NCI-H1092 treated with DMSO at 0.1 percent for 48 hours (cell line): Measurements from ENCODE around the gene TOMM6.

Source experiments
- DNase-seq: peaks from one replicate; lab custom pipeline; 2025; lab: John Stamatoyannopoulos, UW

Gene TOMM6

DNA sequence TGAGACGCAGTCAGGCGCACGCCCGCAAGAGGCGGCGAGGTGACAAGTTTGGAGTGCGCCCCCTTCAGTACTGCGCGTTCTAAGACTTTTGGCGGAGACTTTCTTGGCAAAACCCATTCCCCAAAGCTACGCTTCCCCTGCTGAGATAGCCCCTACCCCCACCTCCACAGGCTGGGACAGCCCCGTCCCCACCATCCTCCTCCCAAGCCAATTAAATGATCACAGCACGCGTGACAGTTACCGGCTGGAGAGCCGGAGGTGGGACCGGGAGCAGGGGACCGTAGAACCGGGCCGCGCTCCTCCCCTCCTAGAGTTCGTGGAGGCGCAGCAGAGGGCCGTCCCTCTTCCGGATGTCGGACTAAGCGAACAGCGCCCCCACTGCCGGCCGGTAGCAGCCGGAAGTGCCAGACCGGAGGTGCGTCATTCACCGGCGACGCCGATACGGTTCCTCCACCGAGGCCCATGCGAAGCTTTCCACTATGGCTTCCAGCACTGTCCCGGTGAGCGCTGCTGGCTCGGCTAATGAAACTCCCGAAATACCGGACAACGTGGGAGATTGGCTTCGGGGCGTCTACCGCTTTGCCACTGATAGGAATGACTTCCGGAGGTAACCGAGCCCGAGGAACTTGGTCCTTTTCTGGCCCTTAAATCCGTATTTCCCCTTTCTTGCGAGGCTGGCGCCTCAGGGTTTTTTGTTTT, at the start of gene TOMM6:
TSS of gene TOMM6 (plus strand) at position 476 of the 699 bp plus-strand sequence. CDS start at position 480, 4 bp downstream.
- DNase-seq = peak; percentile 92

DNA sequence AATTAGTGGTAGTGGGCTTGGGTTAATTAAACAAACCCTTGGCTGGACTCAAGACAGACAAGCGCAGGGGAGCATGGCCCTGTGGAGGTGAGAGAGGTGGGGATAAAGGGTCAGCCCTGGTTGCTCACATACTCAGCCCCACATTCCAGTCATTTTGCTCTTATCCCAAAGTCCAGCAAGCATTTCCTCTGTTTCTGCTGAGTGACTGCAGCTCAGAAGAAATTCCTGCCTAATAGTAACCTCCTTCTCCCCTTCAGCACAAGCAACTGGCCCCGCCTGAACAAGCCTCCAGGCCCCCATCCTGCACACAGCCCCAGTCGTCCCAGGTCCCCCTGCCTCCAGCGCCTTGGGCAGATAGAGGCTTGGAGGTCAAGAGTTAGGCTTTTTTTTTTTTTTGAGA, 48.5 kb upstream of the TOMM6 start:
- no peak for DNase-seq

DNA sequence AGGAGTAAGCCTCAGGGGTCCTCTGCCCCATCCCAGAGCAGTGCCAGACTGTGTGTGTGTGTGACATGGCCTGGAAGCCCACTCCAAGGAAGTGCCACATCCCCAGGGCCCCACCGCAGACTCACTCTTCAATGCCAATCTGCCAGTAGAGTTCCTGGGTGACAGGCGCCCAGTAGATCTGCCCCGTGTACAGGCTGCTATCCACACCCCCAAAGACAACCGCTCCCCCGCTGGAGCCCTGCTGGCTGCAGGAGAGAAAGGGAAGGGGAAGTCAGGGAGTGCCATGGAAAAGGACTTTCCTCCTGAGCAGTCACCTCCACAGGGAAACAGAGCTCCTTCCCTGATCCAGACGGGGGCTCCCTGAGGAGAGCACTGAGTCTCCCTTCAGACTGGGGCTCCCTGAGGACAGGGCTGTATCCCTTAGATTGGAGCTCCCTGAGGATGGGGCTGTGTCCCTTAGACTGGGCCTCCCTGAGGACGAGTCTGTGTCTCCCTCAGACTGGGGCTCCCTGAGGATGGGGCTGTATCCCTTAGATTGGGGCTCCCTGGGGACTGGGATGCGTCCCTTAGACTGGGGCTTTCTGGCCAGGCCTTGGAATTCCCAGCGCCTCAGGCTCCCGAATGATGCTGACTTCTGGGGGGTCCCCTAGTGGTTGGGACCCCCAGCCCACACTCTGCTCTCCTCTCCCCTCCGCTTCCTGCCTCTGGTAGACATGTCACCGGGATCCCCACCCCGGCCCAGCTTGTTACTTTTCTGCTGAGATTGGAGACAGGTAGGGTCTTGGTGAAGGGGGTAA, 46.9 kb upstream of the TOMM6 start:
- DNase-seq = no peak

DNA sequence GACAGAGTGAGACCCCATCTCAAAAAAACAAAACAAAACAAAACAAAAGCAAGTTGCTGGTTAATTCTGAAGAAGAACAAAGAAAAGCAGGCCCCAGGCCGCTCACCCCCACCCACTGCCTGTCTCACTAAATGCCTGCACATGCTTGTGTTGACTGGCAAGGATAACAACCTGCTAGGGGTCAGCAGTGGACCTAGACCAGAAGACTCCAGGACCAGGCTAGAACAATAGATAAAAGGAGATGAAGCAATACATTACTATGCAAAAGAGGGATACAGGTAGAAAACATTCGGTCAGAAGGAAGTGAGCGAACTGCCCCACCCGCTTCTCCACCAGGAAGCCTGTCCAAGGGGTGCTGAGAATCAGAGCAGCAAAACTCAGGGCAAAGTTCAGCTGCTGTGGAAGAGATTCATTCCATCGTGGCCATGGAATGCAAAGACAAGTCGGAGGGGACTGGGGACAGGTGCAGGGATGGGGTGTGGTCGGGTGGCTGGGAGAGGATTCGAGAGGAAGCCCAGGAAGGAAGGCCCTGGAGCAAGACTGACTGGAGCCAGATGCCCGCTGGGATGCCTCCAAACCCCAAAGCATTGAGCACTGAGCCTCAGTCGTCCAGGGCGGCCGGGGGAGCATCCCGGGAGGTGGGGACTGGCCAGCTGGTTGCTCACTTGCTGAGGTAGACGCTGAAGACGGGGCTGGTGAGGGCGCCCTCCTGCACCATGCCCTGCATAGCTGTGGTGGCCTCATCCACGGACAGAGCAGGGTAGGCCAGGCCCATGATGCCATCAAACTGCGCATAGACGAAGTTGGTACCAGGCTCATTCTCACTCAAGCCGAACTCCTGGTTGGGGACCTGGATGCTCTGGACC, 45.6 kb upstream of the TOMM6 start:
- DNase-seq = no peak

DNA sequence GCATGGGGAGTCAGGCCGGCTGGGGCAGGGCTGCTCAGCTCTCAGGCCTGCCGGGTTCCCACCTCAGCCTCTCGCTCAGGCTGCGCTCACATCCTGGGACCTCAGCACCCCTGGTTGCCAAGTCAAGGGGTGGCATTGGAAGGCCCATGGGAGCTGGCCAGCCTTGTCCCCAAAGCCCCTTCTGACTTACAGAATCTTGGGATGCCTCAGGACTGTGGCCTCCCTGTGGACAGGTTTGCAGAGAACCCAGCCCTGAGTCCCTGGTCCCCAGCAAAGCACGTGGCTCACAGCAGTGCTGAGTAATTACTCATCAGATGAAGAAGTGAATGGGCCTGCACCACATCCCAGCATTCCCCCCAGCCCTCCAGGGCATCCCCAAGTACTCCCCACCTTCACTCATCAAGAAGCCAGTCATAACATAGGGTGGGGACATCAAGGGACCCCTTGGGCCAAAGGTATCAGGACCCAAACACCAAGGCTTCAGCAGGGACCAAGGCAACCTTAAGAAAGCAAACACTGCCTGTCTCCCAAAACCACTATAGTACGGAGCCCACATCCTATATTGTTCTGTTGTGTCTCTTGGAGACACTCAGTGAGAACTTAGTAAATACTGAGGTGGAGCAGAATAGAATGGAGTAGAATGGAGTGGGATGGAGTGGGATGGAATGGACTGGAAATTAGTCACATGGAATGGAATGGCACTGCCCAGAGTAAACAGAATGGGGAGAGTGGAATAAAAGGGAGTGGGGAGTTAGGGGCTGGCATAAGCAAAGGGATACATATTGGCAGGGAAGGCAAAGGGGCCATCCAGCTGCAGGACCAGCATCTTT, 43.9 kb upstream of the TOMM6 start:
- no peak for DNase-seq

DNA sequence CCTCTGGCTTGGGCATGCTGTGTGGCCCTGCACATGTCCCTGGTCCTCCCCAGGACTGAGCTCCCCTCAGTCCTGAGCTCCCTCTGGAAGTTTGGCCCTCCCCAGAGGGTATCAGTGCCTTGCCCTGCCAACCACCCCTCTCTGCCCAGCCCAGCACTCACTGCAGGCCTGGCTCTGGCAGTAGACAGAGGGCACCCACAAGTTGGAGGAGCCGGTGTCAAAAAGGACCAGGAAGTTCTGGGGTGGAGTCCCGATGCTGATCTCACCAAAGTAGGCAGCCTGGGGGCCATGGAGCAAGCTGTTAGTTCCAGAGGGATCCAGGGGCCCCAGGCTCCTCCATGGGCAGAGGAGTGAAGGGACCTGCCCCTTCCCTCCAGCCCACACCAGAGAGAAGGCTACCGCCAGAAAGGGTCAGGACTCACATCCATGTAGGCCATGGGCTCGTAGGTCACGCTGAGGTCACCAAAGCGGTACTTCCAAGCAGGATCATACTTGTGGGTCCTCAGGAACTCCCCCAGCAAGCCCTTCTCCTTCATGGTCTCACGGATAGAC, 43.2 kb upstream of the TOMM6 start:
- DNase-seq = no peak

DNA sequence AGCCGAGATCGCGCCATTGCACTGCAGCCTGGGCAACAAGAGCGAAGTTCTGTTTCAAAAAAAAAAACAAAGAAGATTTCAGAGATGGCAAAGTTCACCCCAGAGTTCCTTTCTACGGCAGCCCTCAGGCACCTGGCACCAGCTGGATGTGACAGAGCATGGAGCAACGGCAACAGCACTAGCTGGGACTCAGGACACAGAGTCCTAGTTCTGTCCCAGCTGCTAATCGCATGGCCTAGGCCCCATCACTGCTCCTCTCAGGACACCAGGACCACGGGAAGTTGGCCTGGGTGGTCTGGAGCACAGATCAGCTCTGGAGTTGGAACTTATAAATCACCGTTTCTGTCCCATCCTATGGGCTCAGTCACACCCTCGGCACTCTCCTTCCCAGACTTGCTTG, 41.4 kb upstream of the TOMM6 start:
- DNase-seq = no peak

DNA sequence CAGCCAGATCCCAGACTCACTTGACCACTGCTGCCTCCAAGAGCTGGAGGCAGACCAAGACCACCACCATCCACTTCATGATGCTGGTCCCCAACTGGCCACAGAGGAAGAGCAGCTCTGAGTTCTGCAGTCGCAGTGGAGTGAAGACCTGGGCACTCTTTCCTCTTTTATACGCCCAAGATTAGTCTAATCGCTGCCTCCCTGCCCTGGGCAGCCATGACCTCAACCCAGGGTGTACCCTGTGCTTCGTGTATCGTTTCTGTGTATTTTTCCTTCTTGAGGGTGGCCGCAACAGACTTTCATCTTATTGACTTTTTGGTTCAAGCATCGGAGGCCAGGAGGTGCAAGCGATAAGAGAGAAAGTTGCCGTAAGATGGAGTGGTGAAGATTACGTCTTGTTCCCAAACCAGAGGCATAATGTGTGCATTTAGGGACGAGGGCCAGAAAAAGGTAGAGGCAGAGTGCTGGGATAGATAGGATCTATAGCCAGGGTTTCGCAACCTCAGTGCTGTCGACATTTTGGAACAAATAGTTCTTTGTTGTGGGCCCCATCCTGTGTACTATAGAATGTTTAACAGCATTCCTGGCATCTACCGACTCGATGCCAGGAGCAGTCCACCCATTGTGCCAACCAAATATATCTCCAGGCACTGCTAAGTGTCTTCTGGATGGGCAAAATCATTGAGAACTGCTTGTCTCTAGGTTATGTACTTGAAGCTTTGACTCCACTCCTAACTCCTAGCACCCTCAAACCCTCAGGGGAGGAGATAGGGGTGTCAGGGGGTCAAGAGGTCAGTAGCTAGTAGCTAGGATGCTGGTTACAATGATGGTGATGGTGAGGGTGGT, 40.0 kb upstream of the TOMM6 start, which contains the start of gene PGC:
TSS of gene PGC (minus strand) at position 142 of the 846 bp plus-strand sequence. CDS start at position 79, 63 bp downstream.
- DNase-seq = no peak

DNA sequence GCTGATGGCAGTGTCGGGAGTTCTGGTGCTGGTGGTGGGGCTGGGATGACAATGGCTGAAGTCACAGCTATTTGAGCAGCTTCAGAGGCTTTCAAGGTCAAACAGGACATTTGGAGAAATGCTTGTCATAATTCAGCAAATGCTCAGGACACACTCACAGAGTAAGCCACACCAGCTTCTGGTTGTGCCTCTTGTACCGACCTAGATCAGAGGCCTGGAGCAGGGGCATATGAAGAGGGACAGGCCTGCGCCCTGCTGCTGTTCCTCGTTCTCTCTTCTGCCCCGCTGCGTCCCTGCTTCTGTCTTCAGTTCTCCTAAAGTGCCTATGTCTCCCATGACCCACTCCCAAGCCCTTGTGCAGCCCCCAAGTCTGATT, 39.4 kb upstream of the TOMM6 start:
- DNase-seq = no peak

DNA sequence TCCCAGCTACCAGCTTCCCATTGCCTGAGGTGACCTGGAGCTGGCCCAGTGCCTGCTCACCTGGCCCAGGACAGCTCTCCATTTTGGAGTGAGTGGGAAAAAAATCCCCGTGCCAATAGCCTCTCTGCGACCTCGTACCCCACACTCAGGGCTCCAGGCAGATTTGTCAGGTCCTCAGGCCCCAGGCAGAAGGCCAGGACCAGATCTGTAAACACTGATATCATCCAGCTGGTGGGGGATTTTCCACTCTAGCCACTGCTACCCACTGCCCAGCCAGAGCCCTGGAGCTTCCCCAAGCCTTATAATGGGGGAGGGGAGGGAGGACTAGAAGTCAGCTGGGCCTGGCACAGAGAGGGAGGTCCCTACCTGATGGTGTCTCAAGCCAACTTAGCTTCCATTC, 39.0 kb upstream of the TOMM6 start:
- no peak for DNase-seq

DNA sequence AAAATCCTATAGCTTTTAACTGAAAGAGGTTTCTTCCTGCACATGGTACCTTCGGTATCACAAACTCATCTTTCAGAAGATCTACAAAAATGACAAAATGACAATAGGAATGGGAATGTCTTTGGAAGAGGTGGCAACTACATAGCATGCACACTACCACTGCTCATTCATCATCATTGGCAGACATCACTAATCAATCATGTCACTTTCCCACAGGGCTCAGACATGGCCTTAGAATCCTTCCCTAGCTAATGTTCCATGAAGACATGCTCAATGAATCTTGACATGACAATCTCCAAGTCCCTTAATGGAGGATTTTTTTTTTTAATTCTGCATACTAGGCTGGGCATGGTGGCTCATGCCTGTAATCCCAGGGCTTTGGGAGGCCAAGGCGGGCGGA, 37.1 kb upstream of the TOMM6 start:
- DNase-seq = no peak

DNA sequence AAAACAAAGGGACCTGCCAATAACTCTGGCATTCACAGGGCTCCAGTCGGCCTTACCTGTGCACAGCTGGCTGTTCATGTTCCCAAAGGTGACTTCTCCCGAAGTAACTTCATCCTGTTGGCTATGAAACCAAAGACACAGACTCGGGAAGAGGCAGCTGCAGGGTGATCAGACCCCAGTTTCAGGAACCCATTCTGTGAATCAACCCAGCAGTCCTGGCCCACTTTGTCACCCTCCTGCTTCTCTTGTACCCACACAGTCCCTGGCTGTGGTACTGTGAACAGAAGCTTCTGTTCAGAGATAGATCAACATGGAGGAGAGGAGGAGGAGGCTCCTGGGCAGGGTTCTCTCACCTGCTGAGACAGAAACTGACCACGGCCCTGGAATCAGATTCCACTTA, 31.6 kb upstream of the TOMM6 start:
- no peak for DNase-seq

DNA sequence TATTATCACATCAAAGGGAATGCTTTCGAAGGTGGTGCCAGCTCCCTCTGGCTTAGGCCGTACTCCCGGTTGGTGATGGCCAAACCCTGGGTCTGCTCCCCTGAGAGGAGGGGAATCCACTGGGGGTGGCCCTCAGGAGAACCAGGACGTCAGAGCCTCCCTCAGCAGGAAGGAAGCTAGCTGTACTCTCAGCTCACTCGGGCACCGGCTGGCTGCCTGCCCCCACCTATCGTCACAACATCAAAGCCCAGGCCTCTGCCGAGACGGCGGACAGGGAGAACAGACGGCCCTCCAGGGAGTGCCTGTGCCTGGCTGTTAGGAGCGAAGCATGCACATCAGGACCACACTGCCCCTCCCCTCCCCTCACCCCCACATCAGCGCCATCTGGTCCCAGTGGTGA, 31.1 kb upstream of the TOMM6 start:
- no peak for DNase-seq

DNA sequence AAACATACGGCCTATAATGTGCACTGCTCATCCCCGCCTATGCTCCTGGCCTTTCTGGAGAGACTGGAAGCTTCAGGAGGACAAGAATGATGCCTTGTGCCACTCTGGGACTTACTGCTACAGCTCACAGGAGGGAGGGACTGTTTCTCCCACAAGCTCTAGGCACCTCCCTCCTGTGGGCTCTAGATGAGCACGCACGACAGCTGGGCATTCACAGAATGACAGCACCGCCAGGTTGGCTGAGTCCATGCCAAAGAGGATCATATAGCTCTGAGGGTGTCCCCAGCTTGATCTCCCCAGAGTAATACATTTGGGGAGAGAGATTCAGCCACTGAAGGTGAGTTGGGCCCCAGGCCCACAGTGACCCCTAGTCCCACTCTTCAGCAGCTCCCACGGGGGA, 30.2 kb upstream of the TOMM6 start:
- no peak for DNase-seq

DNA sequence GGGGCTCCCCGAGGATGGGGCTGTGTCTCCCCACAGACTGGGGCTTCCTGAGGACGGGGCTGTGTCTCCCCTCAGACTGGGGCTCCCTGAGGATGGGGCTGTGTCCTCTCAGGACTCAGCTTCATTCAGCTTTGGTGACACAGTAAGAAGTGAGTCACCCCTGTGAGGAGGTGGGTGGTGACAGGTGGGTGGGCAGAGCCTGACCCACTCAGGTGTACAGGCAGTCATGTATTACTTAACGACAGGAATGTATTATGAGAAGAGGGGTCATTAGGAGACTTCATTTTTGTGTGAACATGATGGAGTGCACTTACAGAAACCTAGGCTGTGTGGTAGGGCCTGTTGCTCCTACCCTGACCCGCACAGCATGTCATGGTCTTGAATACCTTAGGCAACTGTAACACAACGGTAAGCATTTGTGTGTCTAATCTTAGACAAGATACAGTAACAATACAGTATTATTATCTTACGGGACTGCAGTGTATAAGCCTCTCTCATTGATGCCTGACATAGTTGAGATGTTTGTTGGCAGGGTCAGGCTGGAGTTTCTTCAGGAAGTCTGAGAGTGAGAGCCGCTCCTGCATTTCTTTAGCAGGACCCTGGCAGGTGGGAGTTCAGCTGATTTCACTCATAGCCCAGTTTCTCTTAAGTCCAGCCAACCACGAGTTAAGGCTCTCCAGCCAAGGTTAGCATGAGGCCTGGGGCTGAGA, 29.4 kb upstream of the TOMM6 start:
- no peak for DNase-seq

DNA sequence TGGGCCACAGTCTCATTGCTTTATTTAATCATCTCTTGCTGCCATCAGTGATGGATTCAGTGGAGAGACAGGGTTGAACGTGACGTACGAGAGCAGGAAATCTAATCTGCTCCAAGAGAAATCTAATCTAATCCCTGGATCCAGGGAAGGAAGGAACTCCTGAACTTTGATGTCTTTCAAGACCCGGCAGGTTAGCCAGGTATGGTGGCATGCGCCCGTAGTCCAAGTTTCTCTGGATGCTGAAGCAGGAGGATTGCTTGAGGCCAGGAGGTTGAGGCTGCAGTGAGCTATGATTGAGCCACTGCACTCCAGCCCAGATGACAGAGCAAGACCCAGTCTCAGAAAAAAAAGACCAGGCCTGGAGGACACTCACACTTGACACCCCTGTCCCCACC, 28.9 kb upstream of the TOMM6 start:
- DNase-seq = no peak

DNA sequence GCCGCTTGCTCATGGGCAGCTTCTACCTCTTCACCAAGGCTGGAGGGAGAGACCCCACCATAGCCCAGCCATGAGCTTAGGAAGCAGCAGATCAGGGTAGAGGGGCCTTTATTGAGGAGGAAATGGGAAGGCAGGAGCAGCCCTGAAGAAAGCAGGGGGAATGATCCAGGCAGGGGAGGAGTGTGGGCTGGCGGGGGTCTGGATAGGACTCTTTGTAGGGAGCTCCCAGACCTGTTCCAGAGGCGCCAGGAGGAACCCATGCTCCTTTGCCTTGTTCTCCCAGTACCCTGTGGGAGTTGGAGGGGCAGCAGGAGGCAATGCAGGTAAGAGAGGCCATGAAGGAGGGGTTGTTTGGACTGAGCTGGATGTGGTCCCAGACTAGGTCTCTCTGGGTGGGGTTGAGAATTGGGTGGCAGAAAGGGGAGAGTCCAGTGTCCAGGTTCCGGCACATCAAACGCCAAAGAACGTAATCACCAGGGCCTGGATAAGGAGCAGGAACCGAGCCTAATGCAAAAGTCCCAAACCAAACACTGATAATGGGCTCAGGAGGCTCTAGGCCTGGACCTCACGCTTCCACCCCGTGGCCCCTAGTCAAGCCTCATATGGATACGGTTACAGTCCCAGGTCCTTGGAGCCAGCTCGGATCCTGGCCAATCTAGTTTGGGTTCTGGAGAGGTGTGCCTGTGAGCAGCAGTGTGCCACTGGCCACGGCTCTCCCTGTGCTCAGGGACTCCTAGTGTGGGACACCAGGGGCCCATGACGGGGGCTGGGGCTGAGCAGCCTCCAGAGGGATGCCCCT, 28.2 kb upstream of the TOMM6 start:
- no peak for DNase-seq

DNA sequence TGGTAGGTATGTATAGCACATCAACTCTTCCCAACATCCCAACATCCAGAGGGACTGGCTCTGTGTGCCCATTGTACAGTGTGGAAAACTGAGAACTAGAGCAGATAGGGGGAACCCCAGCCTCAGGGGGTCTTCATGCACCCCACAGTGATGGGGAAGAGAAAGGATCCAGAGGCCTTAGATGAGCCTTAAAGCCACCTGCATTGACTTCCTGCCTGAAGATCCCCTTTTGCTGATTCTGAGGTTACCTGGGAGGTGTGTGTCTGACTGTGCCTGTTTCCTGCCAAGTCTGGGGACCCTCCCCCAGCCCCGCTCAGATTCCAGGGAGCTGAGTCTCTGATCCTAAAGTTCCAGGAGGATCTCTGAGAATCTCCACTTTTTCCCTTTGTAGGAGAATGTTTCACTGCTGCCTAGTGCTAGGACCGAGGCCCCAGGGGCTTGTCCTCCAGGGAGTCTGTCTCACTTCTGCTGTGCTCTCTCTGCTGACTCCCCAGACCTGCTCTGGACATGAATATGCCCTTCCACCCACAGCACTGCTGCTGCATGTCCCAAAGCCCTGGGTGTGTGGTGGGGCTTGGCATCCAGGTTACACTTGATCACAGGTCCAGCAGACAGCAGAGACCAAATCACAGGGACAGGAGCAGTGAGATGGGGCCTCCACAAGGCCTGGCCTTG, 27.5 kb upstream of the TOMM6 start:
- no peak for DNase-seq
